Neural cell (in vitro differentiated cells): ENCODE measurements around the gene SUMO3. TPM values are rescaled to one million over a fixed set of nuclear protein-coding genes. Genes with fewer than 3 reads are reported as not detected.

Experiments used
- H2AFZ ChIP-seq: fragments of 200-600, 300-800 bp; sonication (generic), shearing (Covaris generic); 2 replicates; pipeline ENCODE4 v1.6.0; 2014; ENCODE audit warnings: low read depth, mild to moderate bottlenecking, antibody characterized with exemption, low read length, moderate library complexity
- H3F3A ChIP-seq: fragments of 200-600 bp; shearing (Covaris generic); 2 replicates; pipeline ENCODE4 v1.6.1; 2016; ENCODE audit warnings: mild to moderate bottlenecking, moderate library complexity, mixed read lengths, antibody characterized with exemption, low read length; ENCODE audit not compliant: insufficient read depth, poor library complexity, severe bottlenecking
- H3K27ac ChIP-seq: fragments of 200-600, 300-800 bp; sonication (generic), shearing (Covaris generic); 2 replicates; pipeline ENCODE4 v1.5.1; 2014; ENCODE audit warnings: mild to moderate bottlenecking, low read length, moderate library complexity
- H3K27me3 ChIP-seq: fragments of 300-800, 200-600 bp; sonication (generic), shearing (Covaris generic); 2 replicates; pipeline ENCODE4 v1.6.0; 2014; ENCODE audit warnings: mild to moderate bottlenecking, low read depth, low read length, moderate library complexity; ENCODE audit not compliant: insufficient read depth
- H3K36me3 ChIP-seq: fragments of 300-800, 200-600 bp; sonication (generic), shearing (Covaris generic); 2 replicates; pipeline ENCODE4 v1.5.1; 2014; ENCODE audit warnings: mild to moderate bottlenecking, antibody characterized with exemption, low read length, moderate library complexity; ENCODE audit not compliant: insufficient read depth
- H3K4me2 ChIP-seq: fragments of 300-800, 200-600 bp; sonication (generic), shearing (Covaris generic); 2 replicates; pipeline ENCODE4 v1.6.0; 2014; ENCODE audit warnings: mild to moderate bottlenecking, low read length
- H3K4me3 ChIP-seq: fragments of 300-800, 200-600 bp; sonication (generic), shearing (Covaris generic); 2 replicates; pipeline ENCODE4 v1.5.1; 2014; ENCODE audit warnings: mild to moderate bottlenecking, low read length, moderate library complexity
- H3K79me2 ChIP-seq: fragments of 200-600 bp; shearing (Covaris generic); replicated peaks from 2 replicates; pipeline ENCODE4 v1.6.0; 2014; ENCODE audit warnings: mild to moderate bottlenecking, low read length, moderate library complexity; ENCODE audit not compliant: insufficient read depth
- H3K9ac ChIP-seq: fragments of 300-800, 200-600 bp; sonication (generic), shearing (Covaris generic); 2 replicates; pipeline ENCODE4 v1.6.1; 2016; ENCODE audit warnings: mild to moderate bottlenecking, low read length, mixed read lengths
- H3K9me2 ChIP-seq: fragments of 200-600 bp; shearing (Covaris generic); 2 replicates; pipeline ENCODE4 v1.6.1; 2016; ENCODE audit warnings: mild to moderate bottlenecking, low read length, mixed read lengths; ENCODE audit not compliant: insufficient read depth
- H3K9me3 ChIP-seq: fragments of 200-600, 300-800 bp; sonication (generic), shearing (Covaris generic); 2 replicates; pipeline ENCODE4 v1.6.1; 2016; ENCODE audit warnings: mild to moderate bottlenecking, mixed run types, low read length, moderate library complexity, mixed read lengths
- H4K20me1 ChIP-seq: fragments of 200-600 bp; shearing (Covaris generic); 2 replicates; pipeline ENCODE4 v1.6.1; 2016; ENCODE audit warnings: mild to moderate bottlenecking, mixed run types; ENCODE audit not compliant: insufficient read depth
- CTCF ChIP-seq: fragments of 450-650 bp; IDR thresholded peaks from 2 replicates; pipeline ENCODE4 v1.5.1; 2014; ENCODE audit warnings: antibody characterized with exemption, mild to moderate bottlenecking, moderate library complexity; ENCODE audit not compliant: poor library complexity, severe bottlenecking
- EP300 ChIP-seq: fragments of 450-650 bp; conservative IDR thresholded peaks from 2 replicates; pipeline ENCODE4 v1.6.1; 2014; ENCODE audit warnings: antibody characterized with exemption, mild to moderate bottlenecking, moderate library complexity; ENCODE audit not compliant: poor library complexity, severe bottlenecking
- EZH2 ChIP-seq: fragments of 200-600, 300-800 bp; shearing (Covaris generic), sonication (generic); IDR thresholded peaks from 2 replicates; pipeline ENCODE4 v1.6.1; 2014; ENCODE audit warnings: antibody characterized with exemption, low read length, borderline replicate concordance, mild to moderate bottlenecking; ENCODE audit not compliant: insufficient read depth, poor library complexity, severe bottlenecking
- MXI1 ChIP-seq: fragments of 450-650 bp; conservative IDR thresholded peaks from 2 replicates; pipeline ENCODE4 v1.6.1; 2014; ENCODE audit warnings: antibody characterized with exemption, mild to moderate bottlenecking; ENCODE audit not compliant: poor library complexity, severe bottlenecking
- POLR2AphosphoS5 ChIP-seq: IDR thresholded peaks from 2 replicates; pipeline ENCODE4 v1.6.1; 2012
- RAD21 ChIP-seq: fragments of 450-650 bp; conservative IDR thresholded peaks from 2 replicates; pipeline ENCODE4 v1.6.1; 2014; ENCODE audit warnings: antibody characterized with exemption, mild to moderate bottlenecking, moderate library complexity
- REST ChIP-seq: IDR thresholded peaks from 2 replicates; pipeline ENCODE4 v1.6.1; 2012; ENCODE audit warnings: borderline replicate concordance
- SMC3 ChIP-seq: fragments of 450-650 bp; conservative IDR thresholded peaks from 2 replicates; pipeline ENCODE4 v1.6.1; 2014; ENCODE audit warnings: antibody characterized with exemption, mild to moderate bottlenecking, moderate library complexity; ENCODE audit not compliant: poor library complexity
- TAF1 ChIP-seq: IDR thresholded peaks from 2 replicates; pipeline ENCODE4 v1.6.1; 2012; ENCODE audit warnings: low read depth
- polyA plus RNA-seq: library from polyadenylated mRNA; depleted of rRNA; stranded (reverse); fragments of >200 nt; gene quantifications from 2 replicates; pipeline ENCODE4 v1.2.3, GENCODE V29; 2014

SUMO3 gene
- polyA plus RNA-seq, 1 donor from 2014 or later = 113 TPM

GRCh38 chr21:44854391-44854663, 36.5 kb upstream of the SUMO3 start:
- Histone ChIP-seq H3K9ac (no peak overlapping the region), H2AFZ (no peak overlapping the region), H3K36me3 (peaks cover 5% of the 10 kb centered on the region), H3F3A (no peaks in the 10 kb centered on the region), H3K27me3 (no peaks in the 10 kb centered on the region), H4K20me1 (peaks cover 4% of the 10 kb centered on the region), H3K79me2 (peaks cover 7% of the 10 kb centered on the region), H3K27ac (no peak overlapping the region), H3K9me3 (no peaks in the 10 kb centered on the region), H3K9me2 (no peaks in the 10 kb centered on the region), H3K4me2 (no peak overlapping the region), H3K4me3 (no peak overlapping the region)
- TF ChIP-seq RAD21 (no peak), EZH2 (no peak), TAF1 (no peak), POLR2AphosphoS5 (no peak), EP300 (no peak), REST (no peak), MXI1 (no peak), SMC3 (no peak), CTCF (no peak)

- peaks cover 4% of the 10 kb centered on the region for H4K20me1 ChIP-seq
Measured at GRCh38 chr21:44853601-44854390, 35.9 kb upstream of the SUMO3 start.

More at GRCh38 chr21:44853601-44854390, 35.9 kb upstream of the SUMO3 start:
- Histone ChIP-seq H3K4me2 (no peak overlapping the region), H3F3A (no peaks in the 10 kb centered on the region), H3K36me3 (peaks cover 5% of the 10 kb centered on the region), H3K27ac (no peak overlapping the region), H3K9me2 (no peaks in the 10 kb centered on the region), H3K27me3 (no peaks in the 10 kb centered on the region), H2AFZ (no peak overlapping the region), H3K9me3 (no peaks in the 10 kb centered on the region), H3K9ac (no peak overlapping the region), H3K4me3 (no peak overlapping the region), H3K79me2 (peaks cover 7% of the 10 kb centered on the region)
- no peak for TF ChIP-seq POLR2AphosphoS5
- TF ChIP-seq CTCF = no peak
- TF ChIP-seq SMC3 = no peak
- no peak for TF ChIP-seq EP300
- TF ChIP-seq RAD21 = no peak
- no peak for TF ChIP-seq MXI1
- TF ChIP-seq TAF1 = no peak
- no peak for TF ChIP-seq EZH2
- TF ChIP-seq REST = no peak
